HL-60 (cell line): ENCODE data around the gene TMPRSS3.

Experiments
- DNase-seq, 2 experiments: peaks; one replicate each; pipeline ENCODE4 v3.0.0-alpha.2; 2010 to 2020; ENCODE audit warnings: low read depth in 1 of 2, low spot score in 1 of 2
- H3K27ac ChIP-seq: fragments of 250-450 bp; sonication (Bioruptor Pico); replicated peaks from 2 replicates; pipeline ENCODE4 v1.5.1; 2020; ENCODE audit warnings: mild to moderate bottlenecking, moderate library complexity
- H3K27me3 ChIP-seq: fragments of 250-450 bp; sonication (Bioruptor Pico); 2 replicates; pipeline ENCODE4 v1.5.1; 2021; ENCODE audit warnings: mild to moderate bottlenecking, moderate library complexity; ENCODE audit not compliant: insufficient read depth, poor library complexity, severe bottlenecking
- H3K4me3 ChIP-seq: replicated peaks from 2 replicates; pipeline ENCODE4 v1.5.1; 2011; ENCODE audit warnings: mild to moderate bottlenecking, control low read depth, low read length; ENCODE audit not compliant: insufficient read depth
- CTCF ChIP-seq: IDR thresholded peaks from one replicate; pipeline ENCODE4 v1.5.1; 2011; ENCODE audit warnings: low read length, control low read depth, inconsistent platforms; ENCODE audit not compliant: insufficient read depth
- GABPA ChIP-seq: IDR thresholded peaks from 2 replicates; pipeline ENCODE4 v1.6.1; 2012; ENCODE audit warnings: low read depth
- POLR2AphosphoS5 ChIP-seq: IDR thresholded peaks from 2 replicates; pipeline ENCODE4 v1.6.1; 2012; ENCODE audit warnings: low read depth
- SPI1 ChIP-seq: IDR thresholded peaks from 2 replicates; pipeline ENCODE4 v1.6.1; 2012; ENCODE audit warnings: low read depth, mild to moderate bottlenecking, borderline replicate concordance
- TF ChIP-seq, protein P1 (sequence below): IDR thresholded peaks from 2 replicates; pipeline ENCODE4 v1.6.1; 2012; ENCODE audit warnings: low read depth; ENCODE audit not compliant: insufficient replicate concordance

Gene TMPRSS3

DNA sequence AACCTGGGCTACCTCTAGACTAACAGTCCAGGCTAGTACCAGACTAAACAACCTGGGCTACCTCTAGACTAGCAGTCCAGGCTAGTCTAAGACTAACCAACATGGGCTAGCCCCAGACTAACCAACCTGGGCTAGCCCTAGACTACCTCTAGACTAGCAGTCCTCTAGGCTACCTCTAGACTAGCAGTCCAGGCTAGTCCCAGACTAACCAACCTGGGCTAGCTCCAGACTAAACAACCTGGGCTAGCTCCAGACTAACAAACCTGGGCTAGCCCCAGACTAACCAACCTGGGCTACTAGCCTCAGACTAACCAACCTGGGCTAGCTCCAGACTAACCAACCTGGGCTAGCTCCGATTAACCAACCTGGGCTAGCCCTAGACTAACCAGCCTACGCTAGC lies 47.1 kb downstream of the TMPRSS3 start:
- no peaks in the 10 kb centered on the region for H3K27me3 ChIP-seq
- no peak overlapping the region for H3K27ac ChIP-seq
- TF ChIP-seq CTCF = no peak
- TF ChIP-seq SPI1 = no peak
- TF ChIP-seq POLR2AphosphoS5 = no peak
- TF ChIP-seq GABPA = no peak
- TF ChIP-seq, protein P1, sequence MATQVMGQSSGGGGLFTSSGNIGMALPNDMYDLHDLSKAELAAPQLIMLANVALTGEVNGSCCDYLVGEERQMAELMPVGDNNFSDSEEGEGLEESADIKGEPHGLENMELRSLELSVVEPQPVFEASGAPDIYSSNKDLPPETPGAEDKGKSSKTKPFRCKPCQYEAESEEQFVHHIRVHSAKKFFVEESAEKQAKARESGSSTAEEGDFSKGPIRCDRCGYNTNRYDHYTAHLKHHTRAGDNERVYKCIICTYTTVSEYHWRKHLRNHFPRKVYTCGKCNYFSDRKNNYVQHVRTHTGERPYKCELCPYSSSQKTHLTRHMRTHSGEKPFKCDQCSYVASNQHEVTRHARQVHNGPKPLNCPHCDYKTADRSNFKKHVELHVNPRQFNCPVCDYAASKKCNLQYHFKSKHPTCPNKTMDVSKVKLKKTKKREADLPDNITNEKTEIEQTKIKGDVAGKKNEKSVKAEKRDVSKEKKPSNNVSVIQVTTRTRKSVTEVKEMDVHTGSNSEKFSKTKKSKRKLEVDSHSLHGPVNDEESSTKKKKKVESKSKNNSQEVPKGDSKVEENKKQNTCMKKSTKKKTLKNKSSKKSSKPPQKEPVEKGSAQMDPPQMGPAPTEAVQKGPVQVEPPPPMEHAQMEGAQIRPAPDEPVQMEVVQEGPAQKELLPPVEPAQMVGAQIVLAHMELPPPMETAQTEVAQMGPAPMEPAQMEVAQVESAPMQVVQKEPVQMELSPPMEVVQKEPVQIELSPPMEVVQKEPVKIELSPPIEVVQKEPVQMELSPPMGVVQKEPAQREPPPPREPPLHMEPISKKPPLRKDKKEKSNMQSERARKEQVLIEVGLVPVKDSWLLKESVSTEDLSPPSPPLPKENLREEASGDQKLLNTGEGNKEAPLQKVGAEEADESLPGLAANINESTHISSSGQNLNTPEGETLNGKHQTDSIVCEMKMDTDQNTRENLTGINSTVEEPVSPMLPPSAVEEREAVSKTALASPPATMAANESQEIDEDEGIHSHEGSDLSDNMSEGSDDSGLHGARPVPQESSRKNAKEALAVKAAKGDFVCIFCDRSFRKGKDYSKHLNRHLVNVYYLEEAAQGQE = no peak
- no peak overlapping the region for H3K4me3 ChIP-seq
- no peak for DNase-seq

GRCh38 chr21:42347601-42348327 lies 48.1 kb downstream of the TMPRSS3 start:
- no peak overlapping the region for H3K4me3 ChIP-seq
- no peak overlapping the region for H3K27ac ChIP-seq
- DNase-seq = no peak
- H3K27me3 ChIP-seq = no peaks in the 10 kb centered on the region
- TF ChIP-seq CTCF (no peak), POLR2AphosphoS5 (no peak), GABPA (no peak), SPI1 (no peak)
- TF ChIP-seq, protein P1 = no peak

GRCh38 chr21:42346866-42347600 lies 48.8 kb downstream of the TMPRSS3 start:
- TF ChIP-seq GABPA (no peak), CTCF (no peak), POLR2AphosphoS5 (no peak)
- no peak for DNase-seq
- Histone ChIP-seq H3K27me3 (no peaks in the 10 kb centered on the region), H3K4me3 (no peak overlapping the region), H3K27ac (no peak overlapping the region)
